Tibial nerve (tissue), 4 donors: ENCODE results near the gene DCUN1D2. TPM values are rescaled to one million over a fixed set of nuclear protein-coding genes. Genes with fewer than 3 reads are reported as not detected.

Experiments
- DNase-seq, 2 donors: peaks; one replicate each; pipeline ENCODE4 v3.0.0-alpha.2; 2019; ENCODE audit warnings: low spot score in 2 of 2
- H3K27ac ChIP-seq, 4 donors: fragments of 200-600 bp; sonication (generic) in 3 of 4; one replicate each; pipeline ENCODE4 v1.5.1; 2017 to 2019; ENCODE audit warnings: mild to moderate bottlenecking in 1 of 4
- H3K27me3 ChIP-seq, 2 donors: fragments of 200-600 bp; sonication (generic) in 1 of 2; one replicate each; pipeline versions ENCODE4 v1.5.1 to v1.6.0; 2017 to 2019
- H3K36me3 ChIP-seq, 3 donors: fragments of 200-600 bp; sonication (generic); one replicate each; pipeline ENCODE4 v1.5.1; 2018 to 2019
- H3K4me1 ChIP-seq, 4 donors: fragments of 200-600 bp; sonication (generic) in 3 of 4; one replicate each; pipeline ENCODE4 v1.5.1; 2017 to 2019
- H3K4me3 ChIP-seq, 4 donors: fragments of 200-600 bp; sonication (generic) in 3 of 4; one replicate each; pipeline ENCODE4 v1.5.1; 2017 to 2019; ENCODE audit warnings: mild to moderate bottlenecking in 1 of 4, moderate library complexity in 1 of 4
- H3K9me3 ChIP-seq, 4 donors: fragments of 200-600 bp; sonication (generic) in 3 of 4; one replicate each; pipeline ENCODE4 v1.5.1; 2017 to 2019
- EP300 ChIP-seq, 2 donors: sonication (generic); formaldehyde crosslinking; IDR thresholded peaks; one replicate each; pipeline ENCODE4 v1.6.1; 2017; ENCODE audit warnings: antibody characterized with exemption in 2 of 2, mild to moderate bottlenecking in 1 of 2
- POLR2A ChIP-seq, 2 donors: fragments of 450-650 bp; IDR thresholded peaks; one replicate each; pipeline ENCODE4 v1.6.1; 2017; ENCODE audit warnings: antibody characterized with exemption in 2 of 2, mild to moderate bottlenecking in 2 of 2, moderate library complexity in 2 of 2
- WGBS, 2 donors: methylation state at CpG; one replicate each; pipeline ENCODE4 v1.1.5; 2018; 5-methylcytosine and 5-hydroxymethylcytosine counted together
- total RNA-seq, 4 donors: library from RNA; depleted of rRNA; stranded (reverse); fragments of >200 nt; gene quantifications; one replicate each; pipeline ENCODE4 v1.1.0, GENCODE V29; 2016
- TF ChIP-seq, protein P1 (sequence below), 5 experiments: fragments of 200-600 bp in 3 of 5; fragments of 450-650 bp in 2 of 5; sonication (generic) in 3 of 5; IDR thresholded peaks; one replicate each; pipeline ENCODE4 v1.5.1; 2016 to 2019; ENCODE audit warnings: antibody characterized with exemption in 5 of 5, mild to moderate bottlenecking in 3 of 5, moderate library complexity in 2 of 5

Gene DCUN1D2
- 10 to 100 TPM; 16.3 to 28.0 (median 21.0) TPM for total RNA-seq

DNA sequence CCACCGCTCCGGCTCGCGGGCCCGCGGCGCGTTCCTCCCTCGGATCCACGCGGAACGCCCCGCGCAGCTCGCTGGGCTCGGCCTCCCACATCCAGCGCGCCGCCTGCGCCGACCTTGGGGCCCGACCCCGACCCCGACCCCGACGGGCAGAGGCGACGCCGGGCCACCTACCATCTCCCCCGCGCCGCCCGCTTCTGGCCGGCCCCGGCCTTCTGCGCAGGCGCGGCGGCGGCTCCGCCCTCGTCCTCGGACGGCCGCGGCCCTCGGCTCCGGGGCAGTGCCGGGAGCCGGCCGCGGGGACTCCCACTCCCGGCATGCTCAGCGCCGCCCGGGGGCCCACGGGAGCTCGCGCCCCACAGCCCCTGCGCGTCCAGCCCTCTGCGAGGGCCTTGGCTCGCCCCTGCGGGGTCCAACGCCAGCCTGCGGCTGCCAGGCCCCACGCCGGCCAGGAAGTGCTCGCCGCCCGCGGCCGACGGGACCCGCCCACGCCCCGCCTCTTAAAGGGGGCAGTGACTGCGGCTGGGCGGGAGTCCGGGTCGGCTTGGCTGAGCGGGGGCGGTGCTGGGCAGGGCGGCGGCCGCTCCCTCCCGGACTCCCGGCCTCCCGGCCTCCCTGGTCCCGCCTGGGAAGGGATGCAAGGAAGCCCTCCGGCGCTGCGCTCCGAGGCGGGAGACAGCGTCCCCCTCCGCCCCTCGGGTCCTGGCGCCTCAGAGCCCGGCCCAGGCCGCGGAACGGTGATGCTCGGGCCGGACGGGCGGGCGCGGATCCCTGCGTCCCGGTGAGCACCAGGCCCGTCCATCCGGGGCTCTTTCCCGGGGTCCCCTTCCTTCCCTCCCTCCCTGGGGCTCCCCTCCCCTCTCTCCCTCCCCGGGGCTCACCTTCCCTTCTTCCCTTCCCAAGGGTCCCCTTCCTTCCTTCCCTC, at the start of gene DCUN1D2:
DCUN1D2 (minus strand) TSS at position 216 of the 922 bp plus-strand sequence; CDS start at position 174, 42 bp downstream.
- H3K4me3 ChIP-seq, result peak within 1 kb of the TSS; percentile 83 to 97 (median 93)
- WGBS, 2 donors, result 0 to 1% methylated on average over 2 to 41 of the region's 115 CpGs
- no peaks in the 10 kb centered on the region for H3K9me3 ChIP-seq
- H3K27me3 ChIP-seq, result no peaks in the 10 kb centered on the region
- H3K4me1 ChIP-seq, result peaks cover 0 to 62% (median 44%) of the 10 kb centered on the region in 4 donors
- H3K36me3 ChIP-seq, result peaks cover 0 to 6% (median 0%) of the 10 kb centered on the region in 3 donors
- peak; percentile 83 to 84 for DNase-seq
- peak within 1 kb of the TSS; percentile 74 to 93 (median 90) for H3K27ac ChIP-seq
- TF ChIP-seq POLR2A (IDR thresholded peaks at IDR 0.05) (peak; percentile 38 to 77), EP300 (IDR thresholded peaks at IDR 0.05) (peak in 1 of 2 donors; percentile 71)
- TF ChIP-seq, protein P1, sequence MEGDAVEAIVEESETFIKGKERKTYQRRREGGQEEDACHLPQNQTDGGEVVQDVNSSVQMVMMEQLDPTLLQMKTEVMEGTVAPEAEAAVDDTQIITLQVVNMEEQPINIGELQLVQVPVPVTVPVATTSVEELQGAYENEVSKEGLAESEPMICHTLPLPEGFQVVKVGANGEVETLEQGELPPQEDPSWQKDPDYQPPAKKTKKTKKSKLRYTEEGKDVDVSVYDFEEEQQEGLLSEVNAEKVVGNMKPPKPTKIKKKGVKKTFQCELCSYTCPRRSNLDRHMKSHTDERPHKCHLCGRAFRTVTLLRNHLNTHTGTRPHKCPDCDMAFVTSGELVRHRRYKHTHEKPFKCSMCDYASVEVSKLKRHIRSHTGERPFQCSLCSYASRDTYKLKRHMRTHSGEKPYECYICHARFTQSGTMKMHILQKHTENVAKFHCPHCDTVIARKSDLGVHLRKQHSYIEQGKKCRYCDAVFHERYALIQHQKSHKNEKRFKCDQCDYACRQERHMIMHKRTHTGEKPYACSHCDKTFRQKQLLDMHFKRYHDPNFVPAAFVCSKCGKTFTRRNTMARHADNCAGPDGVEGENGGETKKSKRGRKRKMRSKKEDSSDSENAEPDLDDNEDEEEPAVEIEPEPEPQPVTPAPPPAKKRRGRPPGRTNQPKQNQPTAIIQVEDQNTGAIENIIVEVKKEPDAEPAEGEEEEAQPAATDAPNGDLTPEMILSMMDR (IDR thresholded peaks at IDR 0.05), result peak in 2 of 5 experiments; percentile 8 to 52

DNA sequence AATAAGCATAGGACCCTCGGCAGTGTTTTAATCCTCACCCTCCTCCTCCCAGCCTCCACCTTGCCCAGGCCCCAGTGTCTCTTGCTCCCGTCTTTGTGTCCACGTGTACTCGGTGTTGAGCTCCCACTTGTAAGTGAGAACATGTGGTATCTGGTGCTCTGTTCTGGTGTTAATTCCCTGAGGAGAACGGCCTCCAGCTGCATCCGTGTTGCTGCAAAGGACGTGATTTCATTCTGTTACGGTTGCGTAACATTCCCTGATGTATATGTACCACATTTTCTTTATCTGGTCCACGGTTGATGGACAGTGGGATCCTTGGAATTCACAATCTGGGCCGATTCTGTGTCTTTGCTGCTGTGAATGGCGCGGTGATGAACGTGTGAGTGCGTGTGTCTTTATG, 49.3 kb upstream of the DCUN1D2 start:
- WGBS, 2 donors, result 88 to 93% methylated on average over 15 of the region's 15 CpGs
- H3K4me1 ChIP-seq, result peaks cover 0 to 3% (median 0%) of the 10 kb centered on the region in 4 donors
- H3K36me3 ChIP-seq, result peaks cover 0 to 81% (median 0%) of the 10 kb centered on the region in 3 donors
- no peak overlapping the region for H3K4me3 ChIP-seq
- no peaks in the 10 kb centered on the region for H3K27me3 ChIP-seq
- no peaks in the 10 kb centered on the region for H3K9me3 ChIP-seq
- TF ChIP-seq, protein P1 (IDR thresholded peaks at IDR 0.05), result no peak
- TF ChIP-seq POLR2A (IDR thresholded peaks at IDR 0.05) (no peak), EP300 (IDR thresholded peaks at IDR 0.05) (no peak)
- H3K27ac ChIP-seq, result no peak overlapping the region
- no peak for DNase-seq

DNA sequence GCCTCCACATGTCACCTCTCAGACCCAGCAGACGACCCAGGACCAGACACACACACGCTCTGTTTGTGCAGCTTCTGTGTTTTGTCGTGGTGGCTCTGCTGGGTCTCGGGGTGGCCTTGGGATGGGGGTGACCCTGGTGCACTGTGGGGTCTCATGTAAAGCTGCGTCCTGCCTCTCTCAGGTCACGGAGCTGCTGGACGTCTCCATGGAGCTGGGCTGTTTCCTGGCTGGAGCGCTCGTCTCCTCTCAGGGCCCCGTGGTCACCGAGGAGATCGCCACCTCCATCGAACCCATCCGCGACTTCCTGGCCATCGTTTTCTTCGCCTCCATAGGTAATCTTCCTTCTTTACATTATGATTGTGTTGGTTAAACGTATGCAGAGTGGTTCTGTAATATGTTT, 48.7 kb upstream of the DCUN1D2 start:
- no peak for DNase-seq
- H3K4me3 ChIP-seq, result no peak overlapping the region
- peaks cover 0 to 81% (median 0%) of the 10 kb centered on the region in 3 donors for H3K36me3 ChIP-seq
- no peak for TF ChIP-seq EP300 (IDR thresholded peaks at IDR 0.05)
- TF ChIP-seq POLR2A (IDR thresholded peaks at IDR 0.05), result no peak
- TF ChIP-seq, protein P1 (IDR thresholded peaks at IDR 0.05), result no peak
- no peak overlapping the region for H3K27ac ChIP-seq
- no peaks in the 10 kb centered on the region for H3K9me3 ChIP-seq
- no peaks in the 10 kb centered on the region for H3K27me3 ChIP-seq
- no peaks in the 10 kb centered on the region for H3K4me1 ChIP-seq
- WGBS, 2 donors, result 86 to 97% methylated on average over 18 of the region's 18 CpGs

DNA sequence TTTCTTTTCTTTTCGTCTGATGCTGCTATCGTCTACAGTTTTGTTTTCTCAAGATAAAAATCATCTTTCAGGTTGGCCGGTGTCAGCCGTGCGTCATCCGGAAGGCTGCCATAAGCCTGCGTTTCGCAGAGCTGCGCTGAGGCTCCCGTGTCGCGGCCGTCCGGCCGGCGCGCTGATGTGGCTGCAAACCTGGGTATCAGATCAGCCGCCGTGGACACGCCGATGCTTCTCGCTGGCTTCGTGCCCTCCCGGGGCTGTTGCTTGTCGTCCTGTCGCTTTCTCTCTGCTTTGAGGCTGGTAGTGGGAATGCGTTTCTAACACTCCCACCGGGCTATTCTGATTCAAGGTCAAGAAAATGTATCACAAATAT, 48.2 kb upstream of the DCUN1D2 start:
- DNase-seq, result no peak
- Histone ChIP-seq H3K4me1 (no peaks in the 10 kb centered on the region), H3K27me3 (no peaks in the 10 kb centered on the region), H3K4me3 (no peak overlapping the region), H3K27ac (no peak overlapping the region), H3K36me3 (peaks cover 0 to 82% (median 0%) of the 10 kb centered on the region in 3 donors), H3K9me3 (no peaks in the 10 kb centered on the region)
- WGBS, 2 donors, result 94 to 95% methylated on average over 28 of the region's 28 CpGs
- TF ChIP-seq, protein P1 (IDR thresholded peaks at IDR 0.05), result no peak
- no peak for TF ChIP-seq POLR2A (IDR thresholded peaks at IDR 0.05)
- no peak for TF ChIP-seq EP300 (IDR thresholded peaks at IDR 0.05)
